Stimulated activated CD4-positive, alpha-beta T cell treated with anti-CD3 and anti-CD28 coated beads, Interleukin-1b, Interleukin-23, amount 100 ng/mL, for 24 hours (primary cell): Measurements from ENCODE around the gene FGGY.
"Not testable (repeated sequence)": the region's sequence is repeated elsewhere in the genome, so short reads cannot be mapped to it uniquely, and the experiment has no call there.

Experiments used
- DNase-seq, 4 experiments: peaks; one replicate each; pipeline ENCODE4 v3.0.0-alpha.2; 2020; ENCODE audit warnings: low read depth in 4 of 4, low spot score in 1 of 4

FGGY gene

GRCh38 chr1:59288046-59288445, 8.8 kb upstream of the FGGY start:
- no peak for DNase-seq

GRCh38 chr1:59289570-59289969, 7.3 kb upstream of the FGGY start:
- no peak for DNase-seq

GRCh38 chr1:59290193-59290949, 6.5 kb upstream of the FGGY start:
- no peak for DNase-seq

- no peak for DNase-seq
Observed at GRCh38 chr1:59291561-59291960, 5.3 kb upstream of the FGGY start.

- no peak for DNase-seq
Observed at GRCh38 chr1:59292562-59292961, 4.3 kb upstream of the FGGY start.

- DNase-seq: no peak
Observed at GRCh38 chr1:59293206-59293605, 3.7 kb upstream of the FGGY start.

GRCh38 chr1:59293849-59294248, 3.0 kb upstream of the FGGY start:
- no peak for DNase-seq

GRCh38 chr1:59294423-59294822, 2.5 kb upstream of the FGGY start:
- no peak for DNase-seq

- no peak for DNase-seq
Observed at GRCh38 chr1:59295618-59296017, 1.3 kb upstream of the FGGY start.

GRCh38 chr1:59298026-59298583, 1.2 kb downstream of the FGGY start:
- DNase-seq: no peak

GRCh38 chr1:59298710-59299346, 1.9 kb downstream of the FGGY start:
- no peak for DNase-seq

- DNase-seq: not testable (repeated sequence)
Observed at GRCh38 chr1:59299670-59300069, 2.8 kb downstream of the FGGY start.

GRCh38 chr1:59302297-59302696, 5.4 kb downstream of the FGGY start:
- DNase-seq: no peak

- DNase-seq: no peak
Observed at GRCh38 chr1:59302871-59303270, 6.0 kb downstream of the FGGY start.

GRCh38 chr1:59305188-59305587, 8.3 kb downstream of the FGGY start:
- no peak for DNase-seq

- DNase-seq: no peak
Observed at GRCh38 chr1:59307591-59307990, 10.7 kb downstream of the FGGY start.

GRCh38 chr1:59308839-59309238, 11.9 kb downstream of the FGGY start:
- no peak for DNase-seq

GRCh38 chr1:59309392-59309791, 12.5 kb downstream of the FGGY start:
- DNase-seq: no peak

GRCh38 chr1:59309795-59310548, 13.1 kb downstream of the FGGY start:
- no peak for DNase-seq

- DNase-seq: no peak
Observed at GRCh38 chr1:59310549-59311250, 13.8 kb downstream of the FGGY start.
